Epithelial cell of esophagus (primary cell): ENCODE measurements around the gene ACOT12.

Source experiments
- DNase-seq: peaks from one replicate; pipeline ENCODE4 v3.0.0; 2010; ENCODE audit warnings: low read depth
- H3K4me3 ChIP-seq: 2 replicates; pipeline ENCODE4 v1.5.1; 2011; ENCODE audit warnings: mild to moderate bottlenecking, low read length, control low read depth
- CTCF ChIP-seq: IDR thresholded peaks from 2 replicates; pipeline ENCODE4 v1.5.1; 2011; ENCODE audit warnings: low read depth, mild to moderate bottlenecking, low read length, control low read depth, inconsistent platforms; ENCODE audit not compliant: insufficient read depth; ENCODE audit errors: missing control alignments

The ACOT12 gene

GRCh38 chr5:81286059-81286617, 107.8 kb downstream of the ACOT12 start:
- peak; percentile 51 for DNase-seq
- peak; percentile 14 for TF ChIP-seq CTCF

GRCh38 chr5:81283976-81284375, 110.0 kb downstream of the ACOT12 start:
- TF ChIP-seq CTCF: no peak
- H3K4me3 ChIP-seq: no peak overlapping the region
- peak; percentile 6 for DNase-seq

More at GRCh38 chr5:81286059-81286617, 107.8 kb downstream of the ACOT12 start:
- no peak overlapping the region for H3K4me3 ChIP-seq
